ENCODE measurements around the gene TRPM2.

Gene TRPM2

GRCh38 chr21:44489962-44490361, 136.5 kb downstream of the TRPM2 start:
- Mint-ChIP-seq H3K4me3 (no peak overlapping the region), H3K36me3 (peaks cover 5 to 12% of the 10 kb centered on the region in 2 donors), H3K27ac (no peak overlapping the region), H3K4me1 (no peaks in the 10 kb centered on the region), H3K27me3 (peaks cover 12 to 16% of the 10 kb centered on the region in 2 donors), H3K9me3 (peaks cover 9 to 18% of the 10 kb centered on the region in 2 donors)
- ATAC-seq (replicated peaks), result no peak
- no peak for DNase-seq

- H3K27ac Mint-ChIP-seq, result no peak overlapping the region
Measured at GRCh38 chr21:44490405-44490804, 137.0 kb downstream of the TRPM2 start.

GRCh38 chr21:44490816-44491215, 137.4 kb downstream of the TRPM2 start:
- ATAC-seq (replicated peaks), result no peak
- H3K27me3 Mint-ChIP-seq, result peaks cover 19 to 23% of the 10 kb centered on the region in 2 donors
- peaks cover 9 to 18% of the 10 kb centered on the region in 2 donors for H3K9me3 Mint-ChIP-seq
- H3K4me3 Mint-ChIP-seq, result no peak overlapping the region
- no peak overlapping the region for H3K27ac Mint-ChIP-seq
- peaks cover 5 to 16% of the 10 kb centered on the region in 2 donors for H3K36me3 Mint-ChIP-seq
- DNase-seq, result no peak
- no peaks in the 10 kb centered on the region for H3K4me1 Mint-ChIP-seq

More at GRCh38 chr21:44490405-44490804, 137.0 kb downstream of the TRPM2 start:
- DNase-seq, result no peak
- ATAC-seq (replicated peaks), result no peak
- Mint-ChIP-seq H3K4me3 (no peak overlapping the region), H3K27me3 (peaks cover 15 to 19% of the 10 kb centered on the region in 2 donors), H3K4me1 (no peaks in the 10 kb centered on the region), H3K9me3 (peaks cover 9 to 18% of the 10 kb centered on the region in 2 donors), H3K36me3 (peaks cover 5 to 14% of the 10 kb centered on the region in 2 donors)

Measured in stimulated activated naive B cell treated with anti-CD40 and anti-IgM and Interleukin-4, amounts not matched to agents 10 μg/mL and 1 μg/mL and 100 μg/mL, for 72 hours (primary cell).